ENCODE results near the gene MGAT2. TPM values are rescaled to one million over a fixed set of nuclear protein-coding genes. Genes with fewer than 3 reads are reported as not detected.

Gene MGAT2
- total RNA-seq, 2 donors from 2014 or later = 24.0 to 45.9 TPM

- H3K27me3 ChIP-seq (replicated peaks; ENCODE audit: insufficient read depth) = no peaks in the 10 kb centered on the region
- TF ChIP-seq CTCF (IDR thresholded peaks at IDR 0.05) = no peak
- no peaks in the 10 kb centered on the region for H3K4me1 ChIP-seq (ENCODE audit: control insufficient read depth in 1 of 2, low read depth in 2 of 2)
- no peak for ATAC-seq (ENCODE audit: insufficient number of reproducible peaks, low FRiP score, low read depth)
- H3K4me3 ChIP-seq = no peak overlapping the region
- no peak for DNase-seq (ENCODE audit: low spot score)
- H3K36me3 ChIP-seq = no peaks in the 10 kb centered on the region
- H3K27ac ChIP-seq = no peak overlapping the region
- H3K9me3 ChIP-seq = no peaks in the 10 kb centered on the region
Measured at GRCh38 chr14:49659526-49660455, 39.2 kb downstream of the MGAT2 start.

- no peaks in the 10 kb centered on the region for H3K27me3 ChIP-seq (replicated peaks; ENCODE audit: insufficient read depth)
- no peaks in the 10 kb centered on the region for H3K36me3 ChIP-seq
- H3K9me3 ChIP-seq = no peaks in the 10 kb centered on the region
- H3K4me3 ChIP-seq = no peak overlapping the region
- no peak for TF ChIP-seq CTCF (IDR thresholded peaks at IDR 0.05)
- ATAC-seq (ENCODE audit: insufficient number of reproducible peaks, low FRiP score, low read depth) (no peak), DNase-seq (ENCODE audit: low spot score) (no peak)
- H3K27ac ChIP-seq = no peak overlapping the region
- H3K4me1 ChIP-seq (ENCODE audit: control insufficient read depth in 1 of 2, low read depth in 2 of 2) = no peaks in the 10 kb centered on the region
Measured at GRCh38 chr14:49670475-49670874, 49.9 kb downstream of the MGAT2 start.

Other genes starting within 250 kb of the MGAT2 start
- gene RPS29, start 34.4 kb upstream of the MGAT2 start, total RNA-seq = 1,000 to 10,000 TPM; 2,433 to 4,116 TPM
- gene LRR1, start 21.9 kb upstream of the MGAT2 start, total RNA-seq = 10 to 100 TPM in 1 of 2 donors, 1 to 10 TPM in 1; 4.1 to 21.9 TPM
- 100 to 1,000 TPM; 120 to 180 TPM for gene RPL36AL, start 173 bp upstream of the MGAT2 start, total RNA-seq
- 1 to 10 TPM; 8.6 to 9.1 TPM for gene DNAAF2, start 14.4 kb downstream of the MGAT2 start, total RNA-seq
- gene POLE2, start 67.4 kb downstream of the MGAT2 start, total RNA-seq = 1 to 10 TPM in 1 of 2 donors, under 1 TPM in 1; 0.27 to 9.1 TPM
- 10 to 100 TPM; 10.8 to 11.4 TPM for gene KLHDC1, start 72.3 kb downstream of the MGAT2 start, total RNA-seq
- 10 to 100 TPM; 48.4 to 53.9 TPM for gene KLHDC2, start 147.4 kb downstream of the MGAT2 start, total RNA-seq
- 100 to 1,000 TPM in 1 of 2 donors, 10 to 100 TPM in 1; 49.5 to 126 TPM for gene NEMF, start 232.0 kb downstream of the MGAT2 start, total RNA-seq